Thyroid gland (tissue), 4 donors: Measurements from ENCODE around the gene OOSP4B.

Source experiments
- CTCF ChIP-seq, 6 experiments: fragments of 200-600 bp in 3 of 6; fragments of 450-650 bp in 3 of 6; sonication (generic) in 3 of 6; IDR thresholded peaks; one replicate each; pipeline ENCODE4 v1.5.1; 2016 to 2019; ENCODE audit warnings: antibody characterized with exemption in 6 of 6, mild to moderate bottlenecking in 2 of 6, inconsistent platforms in 1 of 6, moderate library complexity in 1 of 6
- POLR2A ChIP-seq, 2 donors: fragments of 450-650 bp; IDR thresholded peaks; one replicate each; pipeline ENCODE4 v1.6.1; 2017; ENCODE audit warnings: antibody characterized with exemption in 2 of 2, mild to moderate bottlenecking in 2 of 2, moderate library complexity in 1 of 2

- TF ChIP-seq CTCF (IDR thresholded peaks at IDR 0.05) (no peak), POLR2A (IDR thresholded peaks at IDR 0.05) (no peak)
Observed at GRCh38 chr11:60077981-60078380, 61.0 kb downstream of the OOSP4B start.
